ENCODE results near the gene CRYBA2.

CRYBA2 gene

DNA sequence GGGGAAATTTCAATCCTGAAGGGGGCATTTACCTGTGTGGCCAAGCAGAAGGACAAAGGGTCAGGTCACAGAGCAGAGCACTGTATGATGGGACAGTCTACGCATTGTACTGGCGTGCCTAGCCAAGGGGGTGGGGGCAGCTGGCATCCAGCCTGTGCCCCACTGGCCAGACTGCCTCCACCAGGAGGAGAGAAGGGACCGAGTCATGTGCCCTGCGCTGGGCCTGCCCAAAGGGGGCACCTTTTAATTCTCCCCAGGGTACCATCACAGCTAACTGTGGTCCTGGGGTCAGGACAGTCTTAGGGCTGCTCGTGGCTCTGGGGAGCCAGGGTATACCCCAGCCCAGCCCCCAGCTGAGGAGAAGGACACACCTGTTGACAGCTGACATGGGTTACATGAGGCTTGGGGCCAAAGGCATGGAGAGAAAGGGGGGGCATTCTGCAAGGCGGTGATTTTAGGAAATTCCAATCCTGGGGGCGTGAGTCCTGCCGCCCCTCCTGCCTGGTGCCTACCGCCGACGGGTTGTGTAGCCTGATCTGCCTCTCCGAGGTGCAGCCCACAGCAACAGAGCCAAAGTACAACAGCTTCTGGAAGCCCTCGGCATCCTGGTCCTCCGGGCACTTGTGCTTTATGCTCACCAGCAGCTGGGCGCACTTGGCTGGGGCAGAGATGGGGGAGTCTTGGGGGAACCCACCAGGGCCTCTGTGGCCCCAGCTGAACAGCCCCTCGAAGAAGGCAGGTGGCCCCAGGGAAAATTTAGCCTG, 37.1 kb upstream of the CRYBA2 start:
- WGBS = 87% methylated on average over 16 of the region's 16 CpGs
- no peak overlapping the region for H3K27ac ChIP-seq (ENCODE audit: low read depth, low read length)
- H3K9me3 ChIP-seq (ENCODE audit: insufficient read depth, low read depth, low read length) = no peaks in the 10 kb centered on the region
- H3K4me1 ChIP-seq (ENCODE audit: insufficient read depth, low read length) = no peaks in the 10 kb centered on the region
- H3K27me3 ChIP-seq (ENCODE audit: insufficient read depth, low read length) = peaks cover 10% of the 10 kb centered on the region; the same call in 1 of the 2 replicates
- H3K36me3 ChIP-seq (ENCODE audit: insufficient read depth, low read length) = no peaks in the 10 kb centered on the region
- H3K9ac ChIP-seq (ENCODE audit: low read depth, low read length) = no peak overlapping the region
- no peak overlapping the region for H3K4me3 ChIP-seq (ENCODE audit: low read length)

GRCh38 chr2:219029829-219030165, 36.6 kb upstream of the CRYBA2 start:
- Histone ChIP-seq H3K27me3 (ENCODE audit: insufficient read depth, low read length) (peaks cover 8% of the 10 kb centered on the region; the same call in 1 of the 2 replicates), H3K4me3 (ENCODE audit: low read length) (no peak overlapping the region)

GRCh38 chr2:219028996-219029828, 36.0 kb upstream of the CRYBA2 start:
- no peaks in the 10 kb centered on the region for H3K36me3 ChIP-seq (ENCODE audit: insufficient read depth, low read length)
- peaks cover 3% of the 10 kb centered on the region; the same call in 1 of the 2 replicates for H3K27me3 ChIP-seq (ENCODE audit: insufficient read depth, low read length)
- no peak overlapping the region for H3K27ac ChIP-seq (ENCODE audit: low read depth, low read length)
- no peaks in the 10 kb centered on the region for H3K4me1 ChIP-seq (ENCODE audit: insufficient read depth, low read length)
- H3K4me3 ChIP-seq (ENCODE audit: low read length) = no peak overlapping the region
- 77% methylated on average over 13 of the region's 13 CpGs for WGBS
- H3K9me3 ChIP-seq (ENCODE audit: insufficient read depth, low read depth, low read length) = no peaks in the 10 kb centered on the region
- no peak overlapping the region for H3K9ac ChIP-seq (ENCODE audit: low read depth, low read length)

More at GRCh38 chr2:219029829-219030165, 36.6 kb upstream of the CRYBA2 start:
- Histone ChIP-seq H3K27ac (ENCODE audit: low read depth, low read length) (no peak overlapping the region), H3K9me3 (ENCODE audit: insufficient read depth, low read depth, low read length) (no peaks in the 10 kb centered on the region), H3K4me1 (ENCODE audit: insufficient read depth, low read length) (no peaks in the 10 kb centered on the region), H3K36me3 (ENCODE audit: insufficient read depth, low read length) (no peaks in the 10 kb centered on the region), H3K9ac (ENCODE audit: low read depth, low read length) (no peak overlapping the region)
- WGBS = 54% methylated on average over 9 of the region's 9 CpGs

DNA sequence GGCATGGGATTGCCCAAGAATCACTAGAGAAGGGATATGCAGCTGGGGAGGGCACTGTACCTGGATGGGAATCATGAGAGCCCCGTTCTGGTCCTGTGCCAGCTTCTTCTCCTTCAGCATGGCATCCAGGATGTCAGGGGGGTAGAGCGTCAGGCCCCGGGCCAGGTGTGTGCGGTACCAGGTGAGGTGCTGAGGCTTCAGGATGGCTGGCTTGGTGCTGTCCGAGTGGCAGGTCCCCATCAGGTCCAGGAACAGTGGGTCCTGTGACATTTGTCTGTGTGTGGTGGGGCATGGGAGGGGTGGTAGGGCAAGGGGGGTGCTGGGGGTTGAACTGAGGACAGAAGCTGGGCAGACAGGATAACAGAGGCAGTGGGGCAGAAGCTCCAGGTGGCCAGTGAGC, 34.9 kb upstream of the CRYBA2 start:
- Histone ChIP-seq H3K4me1 (ENCODE audit: insufficient read depth, low read length) (no peaks in the 10 kb centered on the region), H3K27ac (ENCODE audit: low read depth, low read length) (no peak overlapping the region), H3K4me3 (ENCODE audit: low read length) (no peak overlapping the region), H3K9me3 (ENCODE audit: insufficient read depth, low read depth, low read length) (no peaks in the 10 kb centered on the region), H3K9ac (ENCODE audit: low read depth, low read length) (no peak overlapping the region), H3K27me3 (ENCODE audit: insufficient read depth, low read length) (peaks cover 3% of the 10 kb centered on the region; the same call in 1 of the 2 replicates), H3K36me3 (ENCODE audit: insufficient read depth, low read length) (no peaks in the 10 kb centered on the region)
- 81% methylated on average over 5 of the region's 5 CpGs for WGBS

GRCh38 chr2:219027511-219028055, 34.4 kb upstream of the CRYBA2 start:
- Histone ChIP-seq H3K36me3 (ENCODE audit: insufficient read depth, low read length) (no peaks in the 10 kb centered on the region), H3K4me1 (ENCODE audit: insufficient read depth, low read length) (no peaks in the 10 kb centered on the region), H3K4me3 (ENCODE audit: low read length) (no peak overlapping the region), H3K27ac (ENCODE audit: low read depth, low read length) (no peak overlapping the region), H3K27me3 (ENCODE audit: insufficient read depth, low read length) (peaks cover 3% of the 10 kb centered on the region; the same call in 1 of the 2 replicates), H3K9ac (ENCODE audit: low read depth, low read length) (no peak overlapping the region), H3K9me3 (ENCODE audit: insufficient read depth, low read depth, low read length) (no peaks in the 10 kb centered on the region)
- 90% methylated on average over 22 of the region's 22 CpGs for WGBS

DNA sequence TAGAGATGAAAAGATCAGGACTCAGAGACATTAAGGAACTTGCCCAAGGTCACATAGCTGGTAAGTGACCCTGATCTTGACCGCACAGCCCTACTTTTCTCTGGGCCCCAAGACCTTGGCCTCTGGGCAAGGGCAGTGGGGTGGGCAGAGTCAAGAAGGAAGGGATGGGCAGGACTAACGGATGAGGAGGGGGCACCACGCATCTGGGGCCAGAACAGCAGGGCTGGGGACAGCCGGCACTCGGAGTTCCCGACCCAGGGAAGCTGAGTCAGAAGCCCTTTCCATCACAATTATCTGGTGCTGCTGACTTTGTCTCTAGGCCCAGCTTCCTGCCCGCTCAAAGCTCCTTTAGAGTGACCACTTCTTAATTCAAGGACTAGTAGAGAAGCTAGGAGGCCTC, 33.7 kb upstream of the CRYBA2 start:
- H3K9ac ChIP-seq (ENCODE audit: low read depth, low read length) = no peak overlapping the region
- WGBS = 75% methylated on average over 7 of the region's 7 CpGs
- no peaks in the 10 kb centered on the region for H3K36me3 ChIP-seq (ENCODE audit: insufficient read depth, low read length)
- H3K4me3 ChIP-seq (ENCODE audit: low read length) = no peak overlapping the region
- no peaks in the 10 kb centered on the region for H3K4me1 ChIP-seq (ENCODE audit: insufficient read depth, low read length)
- H3K27me3 ChIP-seq (ENCODE audit: insufficient read depth, low read length) = peaks cover 3% of the 10 kb centered on the region; the same call in 1 of the 2 replicates
- H3K9me3 ChIP-seq (ENCODE audit: insufficient read depth, low read depth, low read length) = no peaks in the 10 kb centered on the region
- no peak overlapping the region for H3K27ac ChIP-seq (ENCODE audit: low read depth, low read length)

GRCh38 chr2:219025637-219026585, 32.7 kb upstream of the CRYBA2 start:
- H3K36me3 ChIP-seq (ENCODE audit: insufficient read depth, low read length) = no peaks in the 10 kb centered on the region
- H3K4me1 ChIP-seq (ENCODE audit: insufficient read depth, low read length) = no peaks in the 10 kb centered on the region
- WGBS = 91% methylated on average over 17 of the region's 18 CpGs
- no peaks in the 10 kb centered on the region for H3K9me3 ChIP-seq (ENCODE audit: insufficient read depth, low read depth, low read length)
- H3K27ac ChIP-seq (ENCODE audit: low read depth, low read length) = no peak overlapping the region
- no peak overlapping the region for H3K9ac ChIP-seq (ENCODE audit: low read depth, low read length)
- H3K4me3 ChIP-seq (ENCODE audit: low read length) = no peak overlapping the region
- 0 out of 2 replicates have a peak, but pooled peaks cover 3% of the 10 kb centered on the region for H3K27me3 ChIP-seq (ENCODE audit: insufficient read depth, low read length)

- Histone ChIP-seq H3K9me3 (ENCODE audit: insufficient read depth, low read depth, low read length) (no peaks in the 10 kb centered on the region), H3K36me3 (ENCODE audit: insufficient read depth, low read length) (no peaks in the 10 kb centered on the region), H3K27me3 (ENCODE audit: insufficient read depth, low read length) (0 out of 2 replicates have a peak, but pooled peaks cover 6% of the 10 kb centered on the region), H3K4me1 (ENCODE audit: insufficient read depth, low read length) (no peaks in the 10 kb centered on the region), H3K27ac (ENCODE audit: low read depth, low read length) (no peak overlapping the region), H3K4me3 (ENCODE audit: low read length) (no peak overlapping the region), H3K9ac (ENCODE audit: low read depth, low read length) (no peak overlapping the region)
- WGBS = 82% methylated on average over 11 of the region's 11 CpGs
Observed at GRCh38 chr2:219024059-219024458, 30.8 kb upstream of the CRYBA2 start.

- 0 out of 2 replicates have a peak, but pooled peaks cover 6% of the 10 kb centered on the region for H3K27me3 ChIP-seq (ENCODE audit: insufficient read depth, low read length)
- 85% methylated on average over 12 of the region's 12 CpGs for WGBS
- no peak overlapping the region for H3K27ac ChIP-seq (ENCODE audit: low read depth, low read length)
- H3K36me3 ChIP-seq (ENCODE audit: insufficient read depth, low read length) = no peaks in the 10 kb centered on the region
- H3K9me3 ChIP-seq (ENCODE audit: insufficient read depth, low read depth, low read length) = no peaks in the 10 kb centered on the region
- no peak overlapping the region for H3K4me3 ChIP-seq (ENCODE audit: low read length)
- no peaks in the 10 kb centered on the region for H3K4me1 ChIP-seq (ENCODE audit: insufficient read depth, low read length)
- no peak overlapping the region for H3K9ac ChIP-seq (ENCODE audit: low read depth, low read length)
Observed at GRCh38 chr2:219023045-219023605, 29.9 kb upstream of the CRYBA2 start.

- 92% methylated on average over 5 of the region's 5 CpGs for WGBS
Observed at GRCh38 chr2:219022616-219023015, 29.4 kb upstream of the CRYBA2 start.

More at GRCh38 chr2:219022616-219023015, 29.4 kb upstream of the CRYBA2 start:
- Histone ChIP-seq H3K4me3 (ENCODE audit: low read length) (no peak overlapping the region), H3K36me3 (ENCODE audit: insufficient read depth, low read length) (no peaks in the 10 kb centered on the region), H3K4me1 (ENCODE audit: insufficient read depth, low read length) (no peaks in the 10 kb centered on the region), H3K27me3 (ENCODE audit: insufficient read depth, low read length) (0 out of 2 replicates have a peak, but pooled peaks cover 6% of the 10 kb centered on the region), H3K27ac (ENCODE audit: low read depth, low read length) (no peak overlapping the region), H3K9me3 (ENCODE audit: insufficient read depth, low read depth, low read length) (no peaks in the 10 kb centered on the region), H3K9ac (ENCODE audit: low read depth, low read length) (no peak overlapping the region)
